NAMALWA (cell line): ENCODE measurements around the gene SLC27A6.
"Not testable (repeated sequence)": the region's sequence is repeated elsewhere in the genome, so short reads cannot be mapped to it uniquely, and the experiment has no call there.

Experiments used
- DNase-seq: peaks from one replicate; pipeline ENCODE4 v3.0.0-alpha.2; 2015; ENCODE audit warnings: low spot score

SLC27A6 gene

DNA sequence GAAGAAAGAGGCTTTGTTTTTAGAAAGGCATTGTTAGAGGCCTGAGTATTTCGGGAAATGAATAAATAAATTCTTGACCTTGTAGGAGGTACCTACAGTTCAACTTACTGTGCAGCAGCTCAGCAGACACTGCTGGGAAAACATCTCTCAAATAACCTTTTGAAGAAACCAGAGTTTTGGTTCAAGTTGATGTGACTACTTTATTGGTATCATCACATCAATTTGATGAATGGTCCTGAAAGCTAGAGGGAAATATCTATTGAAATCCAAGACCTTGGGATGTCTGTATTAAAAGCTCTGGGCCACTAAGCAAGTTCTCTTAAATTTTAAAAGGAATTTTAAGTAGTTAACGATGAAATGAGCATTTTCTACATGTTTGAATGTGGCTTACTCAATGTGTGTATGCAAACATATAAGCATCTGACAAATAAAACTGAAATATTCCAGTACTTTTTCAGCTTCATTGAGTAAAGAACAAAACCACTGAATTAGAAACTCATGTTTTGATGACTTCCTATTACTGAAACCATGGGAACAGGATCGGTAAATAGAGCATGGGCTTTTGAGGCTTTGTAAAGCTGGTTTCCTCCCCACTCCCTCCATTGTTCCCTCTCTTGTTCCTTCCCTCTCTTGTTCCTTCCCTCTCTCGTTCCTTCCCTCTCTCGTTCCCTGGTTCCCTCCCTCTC is 36.7 kb downstream of the SLC27A6 start:
- no peak for DNase-seq

DNA sequence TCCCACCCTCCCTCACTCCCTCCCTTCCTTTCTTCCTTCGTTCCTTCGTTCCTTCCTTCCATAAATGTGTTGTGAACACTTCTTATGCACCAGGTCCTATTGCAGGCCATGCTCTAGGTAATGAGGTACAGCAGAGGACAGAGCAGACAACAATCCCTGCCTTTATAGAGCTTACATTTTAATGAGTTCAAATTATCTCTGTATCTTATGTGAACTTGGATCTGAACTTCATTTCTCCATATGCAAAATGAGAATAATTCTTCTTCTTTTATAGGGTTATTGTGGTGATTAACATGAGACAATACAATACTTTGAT is 37.2 kb downstream of the SLC27A6 start:
- no peak for DNase-seq

DNA sequence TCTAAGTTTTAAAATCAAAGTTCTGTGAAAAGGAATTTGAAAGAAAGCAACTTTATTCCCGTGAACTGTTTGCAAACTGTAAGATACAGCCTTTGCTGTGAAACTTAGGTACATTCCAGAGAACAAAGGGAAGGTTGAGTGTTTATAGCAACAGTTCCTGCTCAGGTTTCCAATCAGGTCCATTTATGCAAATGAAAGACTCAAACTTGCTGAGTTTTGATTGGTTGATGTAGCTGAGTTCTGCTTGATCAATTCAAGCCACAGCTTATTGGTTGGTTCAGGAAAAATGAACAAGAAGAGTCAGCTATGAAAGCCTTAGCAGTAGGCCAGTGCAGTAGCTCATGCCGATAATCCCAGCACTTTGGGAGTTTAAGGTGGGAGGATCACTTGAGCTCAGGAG is 37.9 kb downstream of the SLC27A6 start:
- DNase-seq = peak; percentile 12

DNA sequence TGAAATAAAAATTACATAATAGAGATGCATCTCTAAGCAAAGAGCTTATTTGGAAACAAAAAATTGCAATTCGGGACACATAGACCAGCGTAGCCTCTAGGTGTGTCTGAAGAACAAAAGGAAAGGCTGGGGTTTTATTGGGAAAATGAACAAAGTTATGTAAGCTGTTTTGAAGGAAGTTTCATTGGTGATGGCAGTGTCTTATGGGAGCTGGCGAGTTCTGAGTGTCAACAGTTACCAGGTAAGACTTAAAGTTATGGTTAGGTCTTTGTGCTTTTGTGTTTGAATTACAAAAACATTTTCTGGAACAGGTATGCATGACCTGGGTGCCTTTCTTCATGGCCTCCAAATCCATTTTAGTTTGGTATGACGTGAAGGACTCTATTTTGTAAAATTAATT is 48.9 kb downstream of the SLC27A6 start:
- no peak for DNase-seq

DNA sequence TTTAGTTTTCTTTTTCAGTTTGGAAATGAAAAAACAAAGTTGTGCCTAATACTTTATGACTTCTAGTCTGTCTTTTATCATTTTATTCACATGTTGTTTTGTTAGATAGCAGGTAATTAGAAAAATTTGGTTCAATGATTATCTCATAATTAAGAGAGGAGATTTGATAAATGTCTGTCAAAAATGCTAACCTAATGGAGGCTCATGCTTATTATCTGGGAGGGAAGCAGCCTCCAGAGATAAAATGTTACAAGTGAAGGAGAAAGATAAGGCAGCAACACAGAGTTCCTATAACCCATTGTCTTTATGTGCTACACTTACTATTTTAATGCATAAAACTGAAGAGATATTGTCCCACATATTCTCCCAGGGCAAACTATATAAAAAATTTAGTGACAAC is 53.5 kb downstream of the SLC27A6 start:
- DNase-seq = no peak

DNA sequence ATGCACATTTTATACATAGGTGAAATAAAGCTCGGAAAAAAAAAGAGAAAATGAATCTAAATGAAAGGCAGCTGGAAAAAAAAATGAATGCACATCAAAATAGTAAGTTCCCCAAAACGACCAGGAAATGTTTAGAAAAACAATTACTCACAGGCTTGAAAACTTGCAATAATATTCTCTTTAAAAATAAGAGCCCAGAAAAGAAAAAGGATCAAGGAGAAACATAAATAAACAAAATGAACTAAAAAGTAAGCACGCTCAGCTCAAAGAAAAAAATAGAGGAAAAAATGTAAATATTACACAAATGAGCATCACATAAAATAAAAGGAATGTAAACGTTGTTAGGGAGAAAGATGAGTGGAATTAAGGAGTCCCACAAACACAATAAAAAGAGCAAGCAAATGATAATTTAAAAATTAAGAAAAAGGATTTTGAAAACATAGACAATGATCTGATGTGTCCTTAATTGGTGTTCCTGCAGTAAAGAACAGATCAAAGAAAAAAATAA is 54.2 kb downstream of the SLC27A6 start:
- no peak for DNase-seq

DNA sequence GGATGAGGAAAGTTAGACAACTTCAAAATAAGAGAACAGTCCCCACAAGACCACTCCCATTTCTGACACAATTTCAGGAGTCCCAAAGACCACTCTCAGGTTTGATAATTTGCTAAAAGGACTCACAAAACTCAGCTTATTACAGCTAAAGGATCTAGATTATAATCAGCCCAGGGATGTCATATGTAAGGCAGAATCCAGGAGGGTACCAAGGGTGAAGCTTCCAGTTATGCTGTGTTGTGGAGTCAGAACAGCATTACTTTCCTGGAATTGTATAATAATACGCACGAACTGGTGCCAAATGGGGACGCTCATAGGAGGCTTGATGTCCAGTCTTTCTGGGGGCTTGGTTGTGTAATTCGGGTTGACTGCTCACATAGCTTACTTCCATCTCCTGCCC is 55.4 kb downstream of the SLC27A6 start:
- DNase-seq = no peak

DNA sequence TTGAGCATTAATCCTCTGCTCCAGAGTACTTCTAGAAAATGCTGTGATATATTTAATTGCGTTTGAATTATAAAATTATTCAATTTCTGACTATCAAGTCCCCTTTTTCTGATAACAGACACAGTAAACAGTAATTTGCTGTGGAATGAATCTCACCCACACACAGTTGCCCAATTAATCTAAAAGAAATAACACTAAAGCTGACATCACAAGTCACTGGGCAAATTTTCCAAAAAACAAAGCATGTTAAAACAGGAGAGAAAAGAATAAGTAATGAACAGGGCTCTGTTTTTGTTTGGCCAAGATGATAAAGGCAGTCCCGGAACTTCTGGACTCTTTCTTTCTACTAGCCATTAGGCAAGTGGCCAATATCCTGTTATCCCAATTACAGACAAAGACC is 56.5 kb downstream of the SLC27A6 start:
- no peak for DNase-seq

DNA sequence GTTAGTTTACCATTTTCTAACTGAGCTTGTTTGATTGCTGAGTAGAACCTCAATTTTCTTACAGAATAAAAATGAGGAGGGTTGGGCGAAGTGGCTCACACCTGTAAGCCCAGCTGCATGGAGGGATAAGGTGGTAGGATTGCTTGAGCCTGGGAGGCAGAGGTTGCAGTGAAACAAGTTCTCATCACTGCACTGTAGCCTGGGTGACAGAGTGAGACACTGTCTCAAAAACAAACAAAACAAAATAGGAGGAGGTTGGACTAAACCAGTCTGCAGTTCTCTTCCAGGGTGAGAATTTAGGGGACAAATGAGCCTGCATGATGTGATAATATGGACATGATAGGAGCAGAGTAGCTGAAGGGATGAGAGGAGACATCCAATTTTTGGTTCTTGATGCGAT is 57.3 kb downstream of the SLC27A6 start:
- DNase-seq = no peak

DNA sequence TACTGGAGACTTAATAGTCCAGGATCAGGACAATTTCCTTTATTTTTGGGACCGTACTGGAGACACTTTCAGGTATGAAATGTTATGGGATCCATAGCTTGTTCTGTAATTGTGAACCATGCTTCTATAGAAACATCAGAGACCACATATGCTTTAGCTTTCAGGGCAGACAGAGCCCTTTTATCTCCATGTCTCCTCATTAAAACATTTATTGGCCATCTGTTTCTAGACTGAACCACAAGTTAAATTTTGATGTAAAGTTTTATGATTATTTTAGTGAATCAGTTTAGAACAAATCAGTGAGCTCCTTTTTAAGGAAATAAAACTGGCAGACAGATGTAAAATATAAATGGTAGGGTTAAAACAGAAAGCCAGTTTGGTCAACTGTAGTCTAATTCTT is 62.0 kb downstream of the SLC27A6 start:
- no peak for DNase-seq

DNA sequence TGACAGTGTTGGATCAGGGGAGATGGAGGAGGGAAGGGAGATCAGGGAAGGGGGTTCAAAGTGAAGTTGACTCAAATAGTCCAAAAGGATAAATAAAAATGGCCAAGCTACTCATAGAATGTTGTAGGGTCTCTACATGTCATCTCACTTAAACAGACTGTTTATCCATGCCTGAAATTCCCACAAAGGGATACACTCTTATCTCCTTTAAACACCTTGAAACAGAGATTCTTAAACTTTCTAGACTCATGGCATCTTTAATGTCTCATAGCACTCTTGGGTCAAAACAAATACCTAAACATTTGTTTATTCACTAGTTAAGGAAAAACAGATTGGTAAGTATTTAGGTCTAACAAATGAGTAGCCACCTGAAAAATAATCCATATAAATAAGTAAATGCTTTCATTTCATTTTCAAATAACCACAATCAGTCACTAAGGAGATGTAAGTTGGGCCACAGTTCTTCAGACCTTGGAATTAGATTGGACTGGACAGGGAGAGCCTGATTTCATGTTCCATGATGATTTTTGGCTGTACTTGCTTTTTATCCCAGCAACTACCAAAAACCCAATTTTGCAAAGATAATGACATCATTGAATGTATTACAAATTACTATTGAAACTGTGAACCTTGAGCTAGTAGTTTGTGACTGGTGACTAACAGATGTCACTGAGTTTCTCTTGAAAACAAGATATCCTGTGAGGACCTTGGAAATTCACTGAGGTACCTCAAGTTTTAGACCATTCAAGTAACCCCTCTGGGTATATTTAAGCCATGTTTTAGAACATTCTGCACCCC is 66.8 kb downstream of the SLC27A6 start:
- DNase-seq = no peak

DNA sequence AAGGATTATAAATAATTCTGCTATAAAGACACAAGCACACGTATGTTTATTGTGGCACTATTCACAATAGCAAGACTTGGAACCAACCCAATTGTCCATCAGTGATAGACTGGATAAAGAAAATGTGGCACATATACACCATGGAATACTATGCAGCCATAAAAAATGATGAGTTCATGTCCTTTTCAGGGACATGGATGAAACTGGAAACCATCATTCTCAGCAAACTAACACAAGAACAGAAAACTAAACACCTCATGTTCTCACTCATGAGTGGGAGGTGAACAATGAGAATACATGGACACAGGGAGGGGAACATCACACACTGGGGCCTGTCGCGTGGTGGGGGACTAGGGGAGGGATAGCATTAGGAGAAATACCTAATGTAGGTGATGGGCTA is 71.0 kb downstream of the SLC27A6 start:
- not testable (repeated sequence) for DNase-seq

DNA sequence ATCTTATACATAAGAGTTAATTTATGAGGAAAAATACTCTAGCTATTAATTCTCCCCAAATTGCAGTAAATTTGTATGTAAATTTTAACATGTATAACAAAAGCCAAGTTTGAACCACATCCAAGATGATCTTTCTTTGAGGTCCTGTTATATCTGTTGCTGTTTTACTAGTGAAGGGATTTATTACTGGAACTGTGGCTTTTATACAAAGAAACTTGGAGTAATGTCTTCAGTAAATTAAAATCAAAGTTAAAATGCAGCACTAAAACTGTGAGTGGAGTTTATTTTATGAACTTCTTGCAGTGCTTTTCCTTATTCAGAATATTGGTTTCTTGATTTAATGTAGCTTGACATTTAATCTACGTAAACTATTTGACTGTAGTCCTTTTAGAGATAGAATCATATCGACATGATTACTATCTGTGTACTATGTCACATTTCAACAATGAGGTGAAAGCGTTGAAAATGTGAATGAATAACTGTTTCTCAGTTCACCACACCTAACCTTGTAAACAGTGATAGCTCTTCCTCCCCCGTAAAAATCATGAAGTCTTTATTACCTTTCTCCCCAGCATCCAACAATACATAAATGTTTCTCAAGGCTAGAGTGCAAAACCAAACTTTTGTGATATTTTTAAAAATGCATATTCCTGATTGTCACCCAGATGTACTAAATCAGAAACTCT is 76.1 kb downstream of the SLC27A6 start:
- DNase-seq = no peak

DNA sequence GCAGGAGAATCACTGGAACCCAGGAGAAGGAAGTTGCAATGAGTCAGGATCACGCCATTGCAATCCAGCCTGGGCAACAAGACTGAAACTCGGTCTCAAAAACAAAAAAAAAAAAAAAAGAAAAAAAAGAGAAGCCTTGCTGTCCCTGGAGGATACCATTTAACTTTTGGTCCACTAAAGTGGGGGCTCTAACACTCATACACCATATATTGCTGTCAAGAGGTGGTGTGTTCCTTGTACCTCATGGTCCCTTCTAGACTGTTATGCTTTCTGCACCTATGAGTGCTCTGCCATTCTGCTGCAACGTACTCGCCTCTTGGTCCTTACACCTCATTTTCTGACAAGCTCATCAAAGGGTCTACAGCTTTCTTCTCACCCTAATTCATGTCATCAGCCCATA is 77.0 kb downstream of the SLC27A6 start:
- DNase-seq = no peak

DNA sequence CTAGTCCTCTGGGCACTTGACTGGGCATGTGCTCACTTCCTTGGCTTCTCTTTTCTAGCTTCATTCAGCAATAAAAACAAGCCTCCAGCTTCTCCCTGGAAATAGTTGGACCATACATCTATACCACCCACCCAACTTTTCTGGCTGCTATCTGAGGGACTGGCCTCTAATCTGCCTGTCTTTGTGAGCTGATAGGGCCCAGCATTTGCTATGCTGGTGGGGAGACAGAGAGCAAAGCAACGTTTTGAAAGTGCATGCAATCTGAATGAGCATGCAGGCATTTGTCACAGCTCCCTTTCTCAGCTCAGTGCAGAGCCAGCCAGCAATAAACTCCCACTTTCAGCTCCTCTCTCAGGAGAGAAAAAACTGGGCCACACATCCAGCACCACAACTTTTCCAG is 78.6 kb downstream of the SLC27A6 start:
- no peak for DNase-seq

DNA sequence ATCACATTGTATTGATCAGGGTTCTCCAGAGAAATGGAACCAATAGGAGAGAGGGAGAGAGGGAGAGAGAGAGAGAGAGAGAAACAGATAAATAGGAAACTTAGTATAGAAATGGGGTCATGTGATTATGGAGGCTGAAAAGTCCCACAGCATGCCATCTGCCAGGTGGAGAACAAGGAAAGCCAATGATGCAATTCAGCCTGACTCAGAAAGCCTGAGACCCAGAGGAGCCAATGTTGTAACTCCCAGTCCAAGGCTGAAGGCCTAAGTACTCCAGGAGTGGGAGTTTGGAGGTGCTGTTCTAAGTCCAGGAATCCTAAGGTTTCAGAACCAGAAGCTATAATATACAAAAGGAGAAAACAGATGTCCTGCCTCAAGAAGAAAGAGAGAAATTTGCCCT is 80.9 kb downstream of the SLC27A6 start:
- no peak for DNase-seq

DNA sequence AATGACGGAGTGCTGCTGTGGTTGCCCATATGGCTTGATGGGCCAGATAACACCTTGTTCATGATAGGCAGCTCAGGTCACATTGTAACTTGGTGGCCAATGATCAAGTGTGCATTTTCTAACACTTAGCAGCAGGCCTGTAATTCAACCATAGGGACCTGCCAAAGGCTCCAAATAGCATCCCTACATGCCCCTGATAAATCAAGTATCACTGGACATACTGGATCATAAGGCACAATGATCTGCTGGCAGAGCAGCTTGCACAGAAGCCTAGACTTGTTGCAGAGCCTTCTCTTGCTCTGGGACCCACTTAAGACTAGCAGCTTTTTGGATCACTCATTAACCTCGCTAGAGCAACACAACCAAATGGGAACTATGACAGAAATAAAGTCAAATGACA is 83.2 kb downstream of the SLC27A6 start:
- DNase-seq = no peak

DNA sequence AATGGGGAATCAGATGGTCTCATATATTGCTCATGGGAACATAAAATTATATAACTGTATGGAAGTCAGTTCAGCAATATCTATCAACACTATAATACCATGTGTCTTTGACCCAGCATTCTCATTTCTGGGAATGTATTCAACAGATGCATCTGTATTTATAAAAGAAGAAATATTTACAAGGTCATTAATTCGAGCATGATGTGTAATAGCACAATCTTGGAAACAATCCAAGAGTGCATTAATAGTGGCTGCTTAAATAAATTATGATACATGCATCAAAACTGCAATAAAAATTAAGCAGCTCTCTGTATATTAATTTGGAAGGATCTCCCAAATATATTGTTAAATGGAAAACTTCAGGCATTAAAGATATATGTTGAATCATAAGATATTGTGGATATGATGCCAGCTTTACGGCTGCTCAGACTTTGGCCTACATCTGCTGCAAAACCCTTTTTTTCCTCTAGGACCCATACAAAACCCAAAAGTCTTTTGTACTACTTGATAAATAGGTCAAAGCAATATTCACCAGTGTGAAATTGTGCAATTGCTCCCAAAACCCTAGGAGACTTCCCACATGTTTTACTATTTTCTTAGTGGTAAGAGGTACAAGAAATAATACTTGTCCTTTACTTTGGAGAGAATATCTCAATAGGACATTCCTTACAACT is 84.0 kb downstream of the SLC27A6 start:
- DNase-seq = no peak

DNA sequence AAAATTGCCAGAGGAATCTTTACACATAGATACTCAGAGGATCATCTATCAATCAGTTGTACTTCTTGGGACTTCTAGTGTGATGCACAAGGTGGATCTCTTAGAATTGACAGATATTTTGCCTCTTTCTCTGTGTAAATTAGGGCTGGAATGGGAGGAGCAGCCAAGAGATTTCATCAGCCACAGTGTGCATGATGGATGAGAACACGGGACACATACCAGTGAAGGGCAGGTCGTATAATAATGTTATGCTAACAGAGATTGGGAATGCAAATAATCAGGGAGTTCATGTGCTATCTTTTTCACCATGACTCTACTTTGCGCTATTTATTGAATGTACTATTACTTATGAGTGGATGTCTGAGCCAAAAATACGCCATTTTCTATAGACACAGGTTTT is 86.0 kb downstream of the SLC27A6 start:
- DNase-seq = no peak

DNA sequence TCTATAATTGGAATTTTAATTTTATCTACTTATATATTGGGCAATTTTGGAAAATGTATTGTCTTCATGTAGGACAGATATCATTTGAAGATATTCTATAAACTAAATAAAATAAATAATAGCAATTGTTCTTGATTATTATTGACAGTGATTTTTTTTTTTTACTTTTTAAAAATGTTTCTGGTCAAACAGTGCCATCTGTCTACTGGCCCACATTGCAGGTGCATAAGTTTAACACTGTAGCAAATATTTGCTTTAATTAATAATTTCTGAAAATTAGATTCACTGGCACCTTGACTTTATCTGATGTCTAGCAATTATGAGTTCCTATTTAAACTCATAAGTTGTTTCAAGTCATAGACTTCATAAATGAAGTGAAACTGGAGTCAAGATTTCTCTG is 88.2 kb downstream of the SLC27A6 start:
- DNase-seq = no peak

DNA sequence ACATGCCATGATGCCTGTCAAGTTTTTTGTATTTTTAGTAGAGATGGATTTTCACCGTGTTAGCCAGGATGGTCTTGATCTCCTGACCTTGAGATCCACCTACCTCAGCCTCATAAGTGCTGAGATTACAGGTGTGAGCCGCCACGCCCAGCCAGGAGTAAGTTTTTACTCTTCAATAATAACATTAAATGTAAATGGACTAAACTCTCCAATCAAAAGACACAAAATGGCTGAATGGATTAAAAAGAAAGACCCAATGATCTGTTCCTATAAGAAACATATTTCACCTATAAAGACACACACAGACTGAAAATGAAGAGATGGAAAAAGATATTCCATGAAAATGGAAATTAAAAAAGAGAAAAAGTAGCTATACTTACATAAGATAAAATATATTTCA is 92.0 kb downstream of the SLC27A6 start:
- no peak for DNase-seq

DNA sequence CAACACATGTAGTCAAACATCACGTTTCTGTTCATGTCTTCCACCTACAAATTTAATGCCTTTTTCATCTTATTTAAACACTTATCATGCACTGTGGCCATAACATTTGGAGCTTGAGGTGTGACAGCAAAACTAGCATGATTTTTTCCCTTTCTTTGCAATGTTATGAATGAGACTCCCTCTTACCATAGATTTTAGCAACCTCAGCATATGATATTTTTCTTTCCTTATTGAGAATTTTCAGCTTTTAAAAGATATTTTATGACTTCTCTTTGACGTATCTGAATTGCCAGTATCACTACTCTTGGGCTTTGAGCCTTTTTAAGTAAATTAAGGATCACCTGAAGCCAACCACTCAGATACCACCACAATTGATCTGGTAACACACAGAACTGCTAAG is 96.6 kb downstream of the SLC27A6 start:
- no peak for DNase-seq
